Measurements from ENCODE around the gene ANKRD65.
"Not testable (repeated sequence)": the region's sequence is repeated elsewhere in the genome, so short reads cannot be mapped to it uniquely, and the experiment has no call there.

Gene ANKRD65

GRCh38 chr1:1421147-1421906, at the start of gene ANKRD65:
TSS of gene ANKRD65 (minus strand) at chr1:1421276. CDS start at chr1:1421005, 271 bp downstream.
- DNase-seq, result no peak

DNA sequence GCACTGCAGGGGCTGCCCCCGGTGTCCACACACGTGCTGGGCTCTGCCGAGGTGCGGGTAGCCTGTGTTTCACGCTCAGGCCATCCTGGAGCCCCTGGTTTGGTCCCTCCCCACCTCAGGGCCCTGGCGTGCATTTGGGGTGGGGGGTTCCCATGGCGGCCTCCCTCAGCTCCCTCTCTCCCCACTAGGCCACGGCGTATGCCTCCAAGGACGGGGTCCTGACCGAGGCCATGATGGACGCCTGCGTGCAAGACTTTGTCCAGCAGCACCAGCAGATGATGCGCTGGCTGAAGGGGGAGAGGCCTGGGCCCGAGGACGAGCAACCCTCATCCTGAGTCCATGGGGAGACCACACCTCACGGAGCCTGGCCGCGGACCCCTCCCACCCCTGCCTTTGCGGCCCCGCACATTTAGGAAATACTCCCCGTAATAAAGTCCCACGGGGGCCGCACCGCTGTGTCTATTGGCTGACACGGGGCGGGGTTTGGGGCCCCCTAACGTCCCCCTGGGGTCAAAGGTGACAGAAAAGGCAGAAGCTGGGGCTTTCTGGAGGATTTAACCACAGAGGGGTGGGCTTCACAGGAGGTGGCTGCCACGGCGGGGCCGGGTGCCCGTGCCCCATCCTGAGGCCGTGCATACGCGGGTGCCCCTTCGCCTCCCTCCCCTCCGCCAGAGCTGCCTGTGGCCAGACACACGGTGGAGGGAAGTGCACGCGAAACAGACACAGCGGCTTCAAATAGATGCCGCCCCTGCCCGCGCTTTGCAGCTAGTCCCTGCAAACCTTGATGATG, 47.3 kb upstream of the ANKRD65 start:
- DNase-seq, result not testable (repeated sequence)

GRCh38 chr1:1463312-1463711, 42.2 kb upstream of the ANKRD65 start:
- no peak for DNase-seq

- no peak for DNase-seq
Measured at GRCh38 chr1:1462318-1462966, 41.4 kb upstream of the ANKRD65 start.

- no peak for DNase-seq
Measured at GRCh38 chr1:1461721-1462317, 40.7 kb upstream of the ANKRD65 start.

DNA sequence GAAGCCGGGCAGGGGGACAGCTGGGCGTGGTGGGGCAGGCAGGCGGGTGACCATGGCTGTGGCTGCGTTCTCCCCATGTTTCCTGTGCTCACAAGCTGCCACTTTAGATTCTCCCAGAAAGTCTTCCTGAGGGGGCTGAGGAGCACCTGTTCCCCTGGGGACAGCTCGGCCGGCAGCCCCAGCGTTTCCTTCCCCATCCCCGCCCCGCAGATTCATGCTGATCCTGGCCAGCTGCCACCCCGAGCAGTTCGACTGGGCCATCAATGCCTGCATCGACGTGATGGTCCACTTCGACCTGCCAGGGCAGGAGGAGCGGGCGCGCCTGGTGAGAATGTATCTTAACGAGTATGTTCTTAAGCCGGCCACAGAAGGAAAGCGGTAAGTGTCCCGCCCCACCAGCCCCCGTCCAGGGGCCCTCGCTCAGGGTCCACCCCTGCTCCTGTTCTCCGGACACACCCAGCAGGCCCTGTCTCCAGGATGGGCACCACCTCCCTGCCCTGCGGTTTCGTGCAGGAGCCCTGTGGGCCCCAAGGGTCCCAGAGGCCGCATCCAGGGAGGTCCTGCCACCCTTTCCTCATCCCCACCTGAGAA, 39.6 kb upstream of the ANKRD65 start:
- DNase-seq, result no peak

DNA sequence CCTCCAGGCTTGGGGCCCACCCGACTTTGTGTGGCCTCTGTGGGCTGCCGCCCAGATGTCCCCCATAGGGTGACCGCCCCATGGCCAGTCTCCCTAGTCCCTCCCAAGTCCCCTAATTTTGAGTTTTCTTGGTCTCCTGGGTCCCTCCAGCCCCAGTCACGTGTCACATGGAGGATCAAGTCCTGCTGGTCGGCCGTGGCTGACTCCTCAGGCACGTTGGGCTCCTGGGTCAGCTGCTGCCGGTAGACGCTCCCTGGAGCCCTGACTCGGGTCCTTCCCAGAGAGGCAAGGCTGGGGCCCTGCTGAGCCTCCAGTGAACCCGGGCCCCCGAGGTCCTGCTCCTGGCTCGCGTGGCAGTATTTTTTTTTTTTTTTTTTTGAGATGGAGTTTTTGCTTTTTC, 38.6 kb upstream of the ANKRD65 start:
- not testable (repeated sequence) for DNase-seq

DNA sequence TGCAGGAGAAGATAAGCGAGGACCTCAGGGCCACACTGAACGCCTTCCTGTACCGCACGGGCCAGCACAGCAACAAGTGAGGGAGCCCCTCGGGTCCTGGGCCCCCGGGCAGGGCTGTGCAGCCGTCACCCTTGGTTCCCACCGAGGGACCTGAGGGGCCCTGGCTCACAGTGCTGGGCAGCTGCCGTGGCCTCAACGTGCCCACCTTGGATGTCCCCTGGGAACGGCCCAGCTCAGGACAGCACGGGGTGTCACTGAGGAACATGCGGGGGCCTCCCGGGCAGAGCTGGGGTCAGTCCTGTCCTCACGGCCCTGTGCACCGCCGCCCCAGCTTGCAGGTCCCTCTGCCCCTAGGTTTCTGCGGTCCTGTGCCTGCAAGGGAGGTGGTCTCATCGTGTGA, 38.1 kb upstream of the ANKRD65 start:
- DNase-seq, result not testable (repeated sequence)

DNA sequence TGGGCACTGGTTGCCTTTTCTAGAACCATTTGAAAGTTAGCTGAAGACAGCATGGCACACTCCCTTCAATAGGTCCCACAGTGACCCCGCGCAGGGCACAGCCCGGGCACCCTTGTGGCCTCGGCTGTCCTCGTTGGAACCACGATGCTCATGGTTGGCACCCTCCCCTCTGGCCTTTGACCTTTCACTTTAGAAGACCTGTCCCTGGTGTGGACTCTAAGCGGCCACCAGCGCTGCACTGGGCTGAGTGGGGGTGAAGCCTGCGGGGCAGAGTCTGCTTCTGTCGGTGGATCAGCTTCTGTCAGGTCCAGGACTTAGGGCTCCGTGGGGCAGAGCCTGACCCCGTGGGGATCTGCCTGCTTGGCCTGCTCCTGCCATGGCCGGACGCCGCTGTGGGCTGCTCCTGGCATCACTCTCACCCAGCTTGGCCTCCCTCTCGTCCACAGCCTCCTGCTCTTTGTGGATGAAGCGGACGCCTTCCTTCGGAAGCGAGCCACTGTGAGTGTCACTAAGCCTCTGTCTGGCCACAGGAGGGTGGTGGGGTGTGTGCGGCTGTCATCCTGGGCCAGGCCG, 35.7 kb upstream of the ANKRD65 start:
- DNase-seq, result not testable (repeated sequence)

DNA sequence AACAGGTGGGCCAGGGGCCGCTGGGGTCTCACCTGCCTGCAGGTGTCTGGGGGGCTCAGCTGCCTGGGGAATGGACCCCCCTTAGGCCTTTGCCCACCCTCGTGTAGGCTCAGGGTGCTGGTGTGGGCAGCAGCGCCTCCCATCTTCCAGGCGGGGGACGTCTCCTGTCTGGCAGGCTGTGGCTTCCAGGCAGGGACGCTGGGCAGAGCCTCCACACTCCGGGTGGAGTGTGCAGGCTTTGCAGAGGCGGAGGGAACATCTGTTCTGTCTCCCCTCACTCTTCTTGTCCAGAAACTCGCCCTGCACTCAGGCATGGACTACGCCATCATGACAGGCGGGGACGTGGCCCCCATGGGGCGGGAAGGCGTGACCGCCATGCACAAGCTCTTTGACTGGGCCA, 34.9 kb upstream of the ANKRD65 start:
- not testable (repeated sequence) for DNase-seq

DNA sequence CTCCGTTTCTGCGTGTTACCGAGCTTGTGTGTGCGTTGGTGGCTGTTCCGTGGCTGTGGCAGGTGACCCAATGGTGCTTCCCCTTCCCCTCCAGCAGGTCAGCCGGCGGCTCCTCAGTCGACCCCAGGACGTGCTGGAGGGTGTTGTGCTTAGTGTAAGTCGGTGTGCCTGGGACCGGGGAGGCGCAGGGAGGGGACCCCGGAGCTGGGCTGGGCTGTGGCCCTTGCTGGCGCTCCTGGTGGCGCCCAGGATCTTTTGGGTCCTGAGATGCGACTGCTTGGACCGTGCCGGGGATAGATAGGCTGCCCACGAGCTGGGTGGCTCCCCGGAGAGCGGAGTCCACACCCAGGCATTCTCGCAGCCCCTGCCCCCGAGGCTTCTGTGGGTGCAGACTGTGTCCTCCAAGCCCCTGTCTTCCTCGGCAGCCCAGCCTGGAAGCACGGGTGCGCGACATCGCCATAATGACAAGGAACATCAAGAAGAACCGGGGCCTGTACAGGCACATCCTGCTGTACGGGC, 34.3 kb upstream of the ANKRD65 start:
- DNase-seq, result no peak

DNA sequence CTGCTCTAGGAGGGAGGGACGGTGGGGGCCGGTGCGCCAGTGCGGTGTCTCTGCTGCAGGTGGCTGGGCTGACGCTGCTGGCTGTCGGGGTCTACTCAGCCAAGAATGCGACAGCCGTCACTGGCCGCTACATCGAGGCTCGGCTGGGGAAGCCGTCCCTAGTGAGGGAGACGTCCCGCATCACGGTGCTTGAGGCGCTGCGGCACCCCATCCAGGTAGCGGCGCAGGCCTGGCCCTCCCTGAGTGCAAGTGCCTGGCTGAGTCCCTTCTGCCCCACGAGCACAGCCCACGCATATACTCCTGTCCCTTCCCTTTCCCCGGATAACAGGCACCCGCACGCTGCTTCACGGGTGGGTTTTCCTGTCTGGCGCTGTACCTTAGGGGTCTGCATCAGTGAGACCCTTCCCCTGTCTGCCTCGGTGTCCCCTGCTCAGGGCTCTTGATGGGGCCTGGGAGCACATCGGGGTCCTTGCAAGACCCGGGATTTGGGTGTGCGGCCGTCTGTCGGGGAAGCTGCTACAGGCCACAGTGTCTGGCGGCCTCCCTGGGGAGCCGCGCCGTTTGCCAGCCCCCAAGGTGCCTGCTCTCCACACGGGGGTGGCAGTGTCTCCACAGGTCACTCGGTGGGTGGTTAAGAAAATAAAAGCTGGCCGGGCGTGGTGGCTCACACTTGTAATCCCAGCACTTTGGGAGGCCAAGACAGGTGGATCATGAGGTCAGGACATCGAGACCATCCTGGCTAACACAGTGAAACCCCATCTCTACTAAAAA, 33.4 kb upstream of the ANKRD65 start:
- DNase-seq, result not testable (repeated sequence)

GRCh38 chr1:1452882-1453281, 31.8 kb upstream of the ANKRD65 start:
- DNase-seq, result no peak

- not testable (repeated sequence) for DNase-seq
Measured at GRCh38 chr1:1452365-1452739, 31.3 kb upstream of the ANKRD65 start.

DNA sequence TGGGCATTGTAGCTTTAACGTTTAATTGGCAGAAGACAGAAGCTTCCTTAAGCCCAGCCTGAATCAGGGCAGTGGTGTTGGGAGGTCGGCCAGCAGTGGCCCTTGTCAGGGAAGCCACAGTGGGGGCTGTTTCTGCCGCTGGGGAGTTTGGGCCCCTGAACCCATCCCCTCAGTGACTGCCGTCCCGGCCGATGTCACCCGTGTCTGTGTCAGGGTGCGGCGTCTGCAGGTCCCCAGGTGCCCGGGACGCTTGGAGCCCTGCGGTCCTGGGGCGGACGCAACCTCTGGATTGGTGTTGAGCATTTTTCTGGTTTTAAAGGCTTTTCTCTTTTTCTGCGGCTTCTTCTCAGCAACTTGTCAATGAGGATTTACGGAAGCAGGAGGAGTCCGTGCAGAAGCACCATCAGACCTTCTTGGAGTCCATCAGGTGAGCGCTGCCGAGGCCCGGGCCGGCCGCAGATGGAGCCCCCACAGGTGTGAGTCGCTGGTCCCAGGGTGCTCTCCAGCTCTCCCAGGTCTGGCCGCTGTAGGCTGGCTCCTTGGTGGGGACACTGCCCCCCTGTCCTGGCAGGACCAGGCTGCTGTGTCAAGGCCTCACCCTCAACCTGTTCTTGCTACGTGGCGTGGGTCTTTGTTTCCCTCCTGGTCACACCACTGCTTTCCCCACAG, 30.8 kb upstream of the ANKRD65 start:
- DNase-seq, result no peak

DNA sequence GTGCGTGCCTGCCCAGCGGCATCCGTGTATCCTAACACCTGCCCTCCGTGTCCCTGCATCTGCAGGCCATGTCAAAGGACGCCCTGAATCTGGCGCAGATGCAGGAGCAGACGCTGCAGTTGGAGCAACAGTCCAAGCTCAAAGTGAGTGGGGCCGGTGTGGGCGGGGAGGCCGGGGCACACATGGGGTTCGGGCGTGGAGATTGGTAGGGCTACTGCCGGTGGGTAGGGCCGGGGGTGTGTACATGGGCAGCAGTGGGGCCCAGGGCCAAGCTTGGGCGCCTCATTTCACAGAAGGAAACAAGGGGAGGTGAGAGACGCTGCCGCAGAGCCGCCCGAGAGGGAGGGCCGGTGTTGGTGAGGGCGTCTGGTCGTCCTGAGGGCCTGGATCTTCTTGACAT, 29.5 kb upstream of the ANKRD65 start:
- not testable (repeated sequence) for DNase-seq

- no peak for DNase-seq
Measured at GRCh38 chr1:1449099-1449739, 28.1 kb upstream of the ANKRD65 start, which contains the start of gene ATAD3C. TSS of gene ATAD3C (plus strand) at chr1:1449689. CDS start at chr1:1450684, 995 bp downstream.

- not testable (repeated sequence) for DNase-seq
Measured at GRCh38 chr1:1446631-1447030, 25.6 kb upstream of the ANKRD65 start.

DNA sequence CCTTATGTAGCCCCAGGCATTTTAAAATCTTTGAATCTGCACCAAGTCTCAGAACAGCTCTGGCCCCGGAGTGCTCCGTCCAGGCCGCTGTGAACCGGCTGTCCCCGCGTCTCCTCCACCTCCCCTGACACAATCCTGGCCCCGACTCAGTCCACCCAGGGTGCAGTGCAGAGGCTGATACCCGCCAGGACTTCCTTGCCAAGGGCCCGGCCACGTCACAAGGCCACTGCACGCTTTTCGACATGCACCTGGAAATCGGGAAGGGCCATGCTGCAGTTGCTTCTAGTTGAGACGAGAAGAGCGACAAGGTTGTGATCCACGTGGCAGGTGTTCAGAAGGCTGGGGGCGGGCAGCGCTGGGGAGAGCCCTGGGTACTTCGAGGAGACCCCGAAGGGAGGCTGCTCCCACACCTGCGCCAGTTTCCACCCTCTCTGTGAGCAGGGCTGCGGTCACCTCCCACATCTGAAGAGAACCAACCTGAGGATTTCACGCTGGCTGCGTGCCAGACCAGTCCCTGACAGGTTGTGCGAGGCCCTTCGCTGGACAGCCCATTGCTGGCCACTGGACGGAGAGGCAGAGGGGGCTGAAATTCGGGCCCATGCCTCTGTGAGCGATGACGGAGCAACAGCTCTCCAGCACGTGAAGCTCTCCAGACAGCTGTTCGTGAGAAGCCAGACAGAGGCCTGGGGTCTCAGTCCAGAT, 21.1 kb upstream of the ANKRD65 start:
- DNase-seq, result no peak

Measured in activated naive CD4-positive, alpha-beta T cell (primary cell).